Kidney glomerular epithelial cell (primary cell): ENCODE measurements around the gene TP53RK.

ENCODE experiments used
- DNase-seq: peaks from one replicate; lab custom pipeline; 2025; lab: John Stamatoyannopoulos, UW

Gene TP53RK

GRCh38 chr20:46638134-46638897 lies 50.9 kb downstream of the TP53RK start:
- no peak for DNase-seq

- no peak for DNase-seq
Observed at GRCh38 chr20:46637427-46638133, 51.7 kb downstream of the TP53RK start.

- no peak for DNase-seq
Observed at GRCh38 chr20:46637020-46637419, 52.2 kb downstream of the TP53RK start.

- no peak for DNase-seq
Observed at GRCh38 chr20:46636514-46636913, 52.7 kb downstream of the TP53RK start.

- DNase-seq = no peak
Observed at GRCh38 chr20:46635514-46636136, 53.6 kb downstream of the TP53RK start.

GRCh38 chr20:46634528-46634927 lies 54.7 kb downstream of the TP53RK start:
- no peak for DNase-seq
